ENCODE data around the gene DNAAF8.
"Not testable (repeated sequence)": the region's sequence is repeated elsewhere in the genome, so short reads cannot be mapped to it uniquely, and the experiment has no call there.

Gene DNAAF8

DNA sequence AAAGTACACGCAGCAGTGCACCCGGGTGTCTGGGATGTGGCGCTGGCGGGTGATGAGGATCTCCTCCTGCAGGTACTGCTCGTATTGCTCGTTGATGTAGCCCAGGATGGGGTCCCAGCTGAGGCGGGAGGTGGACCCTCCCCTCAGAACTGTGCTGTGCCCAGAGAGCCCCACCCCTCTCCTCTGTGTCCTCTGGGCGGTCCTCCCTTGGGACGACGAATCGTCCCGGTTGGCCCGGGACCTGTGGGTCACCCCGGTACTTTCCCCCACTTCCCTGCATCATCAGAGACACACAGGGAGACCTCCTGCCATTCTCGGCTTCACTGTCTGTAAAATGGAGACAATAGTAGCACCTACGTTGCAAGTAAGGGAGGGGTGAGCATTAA is 49.6 kb downstream of the DNAAF8 start:
- peaks cover 0 to 7% of the 10 kb centered on the region in 2 experiments for H3K4me1 ChIP-seq (ENCODE audit: control insufficient read depth in 1 of 2, insufficient read depth in 1 of 2, low read depth in 1 of 2, low read length in 1 of 2)
- no peak for TF ChIP-seq CTCF (IDR thresholded peaks at IDR 0.05)
- no peak overlapping the region for H3K27ac ChIP-seq
- H3K36me3 ChIP-seq: no peaks in the 10 kb centered on the region
- no peaks in the 10 kb centered on the region for H3K9me3 ChIP-seq
- H3K27me3 ChIP-seq: no peaks in the 10 kb centered on the region
- H3K4me3 ChIP-seq (ENCODE audit: low read depth in 1 of 2, low read length in 1 of 2): no peak overlapping the region

GRCh38 chr16:4784444-4784987 is 50.2 kb downstream of the DNAAF8 start:
- H3K36me3 ChIP-seq; H3K27ac ChIP-seq; H3K4me3 ChIP-seq (ENCODE audit: low read depth in 1 of 2, low read length in 1 of 2); H3K4me1 ChIP-seq (ENCODE audit: control insufficient read depth in 1 of 2, insufficient read depth in 1 of 2, low read depth in 1 of 2, low read length in 1 of 2); H3K27me3 ChIP-seq; H3K9me3 ChIP-seq: not testable (repeated sequence)

DNA sequence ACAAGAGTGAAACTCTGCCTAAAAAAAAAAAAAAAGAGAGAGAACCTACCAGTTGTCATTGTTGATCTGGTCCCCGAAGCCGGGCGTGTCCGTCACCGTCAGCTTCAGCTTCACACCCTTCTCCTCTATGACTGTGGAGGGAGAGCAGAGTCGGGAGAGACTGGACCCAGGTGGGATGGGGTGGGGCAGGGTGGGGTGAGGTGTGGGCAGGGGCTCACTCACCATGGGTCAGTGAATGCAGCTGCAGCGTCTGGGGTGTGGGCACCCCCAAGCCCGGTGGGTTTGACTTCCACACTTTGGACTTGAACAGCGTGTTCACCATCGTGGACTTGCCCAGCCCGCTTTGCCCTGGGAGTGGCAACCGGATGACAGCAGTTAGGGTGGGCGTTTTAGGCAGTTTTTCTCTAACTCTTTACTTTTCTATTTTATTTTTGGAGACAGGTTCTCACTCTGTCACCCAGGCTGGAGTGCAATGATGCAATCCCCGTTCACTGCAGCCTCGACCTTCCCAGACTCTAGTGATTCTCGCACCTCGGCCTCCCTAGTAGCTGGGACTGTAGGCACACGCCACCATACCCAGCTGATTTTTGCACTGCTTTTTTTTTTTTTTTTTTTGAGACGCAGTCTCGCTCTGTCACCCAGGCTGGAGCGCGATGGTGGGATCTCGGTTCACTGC is 51.6 kb downstream of the DNAAF8 start:
- no peaks in the 10 kb centered on the region for H3K36me3 ChIP-seq
- peaks cover 0 to 11% of the 10 kb centered on the region in 2 experiments for H3K4me1 ChIP-seq (ENCODE audit: control insufficient read depth in 1 of 2, insufficient read depth in 1 of 2, low read depth in 1 of 2, low read length in 1 of 2)
- no peak overlapping the region for H3K4me3 ChIP-seq (ENCODE audit: low read depth in 1 of 2, low read length in 1 of 2)
- no peaks in the 10 kb centered on the region for H3K9me3 ChIP-seq
- H3K27ac ChIP-seq: no peak overlapping the region
- no peak for TF ChIP-seq CTCF (IDR thresholded peaks at IDR 0.05)
- no peaks in the 10 kb centered on the region for H3K27me3 ChIP-seq

- TF ChIP-seq CTCF (IDR thresholded peaks at IDR 0.05): no peak
- H3K36me3 ChIP-seq: no peaks in the 10 kb centered on the region
- no peak overlapping the region for H3K27ac ChIP-seq
- no peaks in the 10 kb centered on the region for H3K9me3 ChIP-seq
- peaks cover 0 to 10% of the 10 kb centered on the region in 2 experiments for H3K4me1 ChIP-seq (ENCODE audit: control insufficient read depth in 1 of 2, insufficient read depth in 1 of 2, low read depth in 1 of 2, low read length in 1 of 2)
- no peak overlapping the region for H3K4me3 ChIP-seq (ENCODE audit: low read depth in 1 of 2, low read length in 1 of 2)
- no peaks in the 10 kb centered on the region for H3K27me3 ChIP-seq
Observed at GRCh38 chr16:4787068-4787467, 52.7 kb downstream of the DNAAF8 start.

GRCh38 chr16:4787627-4788482 is 53.5 kb downstream of the DNAAF8 start, which contains the start of gene SEPTIN12:
TSS of gene SEPTIN12 (minus strand) at chr16:4788345. CDS start at chr16:4787645, 700 bp downstream.
- Histone ChIP-seq H3K36me3 (no peaks in the 10 kb centered on the region), H3K4me1 (ENCODE audit: control insufficient read depth in 1 of 2, insufficient read depth in 1 of 2, low read depth in 1 of 2, low read length in 1 of 2) (peaks cover 0 to 10% of the 10 kb centered on the region in 2 experiments), H3K27me3 (no peaks in the 10 kb centered on the region), H3K27ac (no peak within 1 kb of the TSS), H3K4me3 (ENCODE audit: low read depth in 1 of 2, low read length in 1 of 2) (no peak within 1 kb of the TSS), H3K9me3 (no peaks in the 10 kb centered on the region)
- no peak for TF ChIP-seq CTCF (IDR thresholded peaks at IDR 0.05)

- Histone ChIP-seq H3K9me3 (no peaks in the 10 kb centered on the region), H3K27ac (no peak overlapping the region), H3K4me3 (ENCODE audit: low read depth in 1 of 2, low read length in 1 of 2) (no peak overlapping the region), H3K4me1 (ENCODE audit: control insufficient read depth in 1 of 2, insufficient read depth in 1 of 2, low read depth in 1 of 2, low read length in 1 of 2) (peaks cover 0 to 10% of the 10 kb centered on the region in 2 experiments), H3K36me3 (no peaks in the 10 kb centered on the region), H3K27me3 (no peaks in the 10 kb centered on the region)
- no peak for TF ChIP-seq CTCF (IDR thresholded peaks at IDR 0.05)
Observed at GRCh38 chr16:4788489-4788889, 54.2 kb downstream of the DNAAF8 start.
